H9 (cell line): ENCODE data around the gene ASCC3. TPM values are rescaled to one million over a fixed set of nuclear protein-coding genes. Genes with fewer than 3 reads are reported as not detected.

Source experiments
- DNase-seq: peaks from one replicate; pipeline ENCODE4 v3.0.0-alpha.2; 2017
- H2AFZ ChIP-seq: one replicate; pipeline ENCODE4 v1.6.1; 2013; ENCODE audit warnings: mild to moderate bottlenecking, low read length, control low read depth, moderate library complexity
- H2AK5ac ChIP-seq: 2 replicates; pipeline ENCODE4 v1.6.1; 2013; ENCODE audit warnings: low read length, control low read depth, mixed read lengths; ENCODE audit not compliant: insufficient read length
- H2BK120ac ChIP-seq: one replicate; pipeline ENCODE4 v1.6.1; 2013; ENCODE audit warnings: low read depth, mild to moderate bottlenecking, low read length, control low read depth, inconsistent platforms; ENCODE audit not compliant: poor library complexity, severe bottlenecking
- H2BK12ac ChIP-seq: 2 replicates; pipeline ENCODE4 v1.6.1; 2013; ENCODE audit warnings: low read length, control low read depth, mixed read lengths, low read depth; ENCODE audit not compliant: insufficient read length
- H2BK15ac ChIP-seq: 2 replicates; pipeline ENCODE4 v1.6.1; 2013; ENCODE audit warnings: low read depth, low read length, control low read depth
- H2BK20ac ChIP-seq: one replicate; pipeline ENCODE4 v1.6.1; 2013; ENCODE audit warnings: low read depth, mild to moderate bottlenecking, low read length, control low read depth, inconsistent platforms; ENCODE audit not compliant: poor library complexity, severe bottlenecking
- H2BK5ac ChIP-seq: 2 replicates; pipeline ENCODE4 v1.6.1; 2013; ENCODE audit warnings: low read length, control low read depth, mixed read lengths; ENCODE audit not compliant: insufficient read length
- H3K14ac ChIP-seq: 2 replicates; pipeline ENCODE4 v1.6.1; 2013; ENCODE audit warnings: low read length, control low read depth; ENCODE audit not compliant: insufficient read depth
- H3K18ac ChIP-seq: 2 replicates; pipeline ENCODE4 v1.6.1; 2013; ENCODE audit warnings: low read depth, mild to moderate bottlenecking, mixed read lengths, low read length, control low read depth; ENCODE audit not compliant: insufficient read length
- H3K23ac ChIP-seq: 2 replicates; pipeline ENCODE4 v1.6.1; 2013; ENCODE audit warnings: low read length, control low read depth, mixed read lengths, low read depth; ENCODE audit not compliant: insufficient read length
- H3K23me2 ChIP-seq: 2 replicates; pipeline ENCODE4 v1.6.1; 2013; ENCODE audit warnings: low read depth, mild to moderate bottlenecking, mixed read lengths, low read length, control low read depth; ENCODE audit not compliant: insufficient read length, poor library complexity, severe bottlenecking
- H3K27ac ChIP-seq: 2 replicates; pipeline ENCODE4 v1.5.1; 2013; ENCODE audit warnings: low read length, control low read depth, mixed read lengths, low read depth; ENCODE audit not compliant: insufficient read length
- H3K27me3 ChIP-seq: 2 replicates; pipeline ENCODE4 v1.6.1; 2013; ENCODE audit warnings: low read length, control low read depth, inconsistent platforms; ENCODE audit not compliant: insufficient read depth
- H3K4ac ChIP-seq: 2 replicates; pipeline ENCODE4 v1.6.1; 2013; ENCODE audit warnings: low read depth, mild to moderate bottlenecking, control low read depth, inconsistent platforms, low read length, moderate library complexity
- H3K4me1 ChIP-seq: 2 replicates; pipeline ENCODE4 v1.6.1; 2013; ENCODE audit warnings: low read length, control low read depth, inconsistent platforms; ENCODE audit not compliant: insufficient read depth
- H3K4me2 ChIP-seq: 2 replicates; pipeline ENCODE4 v1.6.1; 2013; ENCODE audit warnings: low read length, control low read depth, mixed read lengths; ENCODE audit not compliant: insufficient read length, insufficient read depth
- H3K56ac ChIP-seq: 2 replicates; pipeline ENCODE4 v1.6.1; 2013; ENCODE audit warnings: low read depth, mild to moderate bottlenecking, mixed read lengths, low read length, control low read depth; ENCODE audit not compliant: insufficient read length
- H3K79me1 ChIP-seq: 2 replicates; pipeline ENCODE4 v1.6.1; 2013; ENCODE audit warnings: low read depth, mild to moderate bottlenecking, moderate library complexity, low read length, control low read depth, inconsistent platforms; ENCODE audit not compliant: insufficient read depth, poor library complexity, severe bottlenecking
- H3K79me2 ChIP-seq: 2 replicates; pipeline ENCODE4 v1.6.1; 2013; ENCODE audit warnings: low read length, control low read depth, inconsistent platforms; ENCODE audit not compliant: insufficient read depth
- H3K9ac ChIP-seq: 2 replicates; pipeline ENCODE4 v1.6.1; 2013; ENCODE audit warnings: low read length, control low read depth, mixed read lengths; ENCODE audit not compliant: insufficient read length; ENCODE audit errors: extremely low read depth
- H3K9me3 ChIP-seq: one replicate; pipeline ENCODE4 v1.6.1; 2013; ENCODE audit warnings: low read depth, low read length, inconsistent platforms; ENCODE audit not compliant: control insufficient read depth
- H3T11ph ChIP-seq: one replicate; pipeline ENCODE4 v1.6.1; 2013; ENCODE audit warnings: mild to moderate bottlenecking, low read length, control low read depth, inconsistent platforms
- H4K20me1 ChIP-seq: one replicate; pipeline ENCODE4 v1.6.1; 2013; ENCODE audit not compliant: control insufficient read depth, insufficient read length, insufficient read depth
- H4K5ac ChIP-seq: 2 replicates; pipeline ENCODE4 v1.6.1; 2013; ENCODE audit warnings: low read depth, mild to moderate bottlenecking, mixed read lengths, low read length, control low read depth; ENCODE audit not compliant: insufficient read length
- H4K8ac ChIP-seq: replicated peaks from 2 replicates; pipeline ENCODE4 v1.6.1; 2013; ENCODE audit warnings: low read length, control low read depth, mixed read lengths, low read depth; ENCODE audit not compliant: insufficient read length
- H4K91ac ChIP-seq: 2 replicates; pipeline ENCODE4 v1.6.1; 2013; ENCODE audit warnings: low read depth, mild to moderate bottlenecking, moderate library complexity, mixed read lengths, low read length, control low read depth; ENCODE audit not compliant: insufficient read length
- H3K27ac Mint-ChIP-seq, 3 experiments: 2 replicates in 2 of 3; 3 replicates in 1 of 3; pipeline ENCODE4 v1.8.0; 2020 to 2021; ENCODE audit warnings: mixed read lengths in 3 of 3, mild to moderate bottlenecking in 1 of 3, moderate library complexity in 1 of 3
- H3K27me3 Mint-ChIP-seq: 2 replicates; pipeline ENCODE4 v1.8.0; 2021; ENCODE audit warnings: low read depth, mild to moderate bottlenecking, moderate library complexity, mixed read lengths
- H3K36me3 Mint-ChIP-seq, 3 experiments: 2 replicates in 2 of 3; 3 replicates in 1 of 3; pipeline ENCODE4 v1.8.0; 2020 to 2021; ENCODE audit warnings: low read depth in 3 of 3, mixed read lengths in 3 of 3; ENCODE audit not compliant: insufficient read depth in 1 of 3
- H3K4me1 Mint-ChIP-seq, 2 experiments: 2 replicates each; pipeline ENCODE4 v1.8.0; 2020; ENCODE audit warnings: mixed read lengths in 2 of 2
- H3K4me3 Mint-ChIP-seq, 2 experiments: 2 replicates in 1 of 2; 3 replicates in 1 of 2; pipeline ENCODE4 v1.8.0; 2020 to 2021; ENCODE audit warnings: mild to moderate bottlenecking in 2 of 2, mixed read lengths in 2 of 2, moderate library complexity in 1 of 2
- H3K9me3 Mint-ChIP-seq, 2 experiments: 2 replicates in 1 of 2; 3 replicates in 1 of 2; pipeline ENCODE4 v1.8.0; 2020; ENCODE audit warnings: mild to moderate bottlenecking in 2 of 2, mixed read lengths in 2 of 2, moderate library complexity in 1 of 2
- WGBS: extraction: QIAGEN DNeasy Blood & Tissue Kit; methylation state at CpG from one replicate; pipeline ENCODE4 v1.1.7; 2013; ENCODE audit warnings: missing lambda C conversion rate, low lambda C conversion rate, mixed read lengths; ENCODE audit not compliant: insufficient read length; ENCODE audit errors: extremely low coverage; 5-methylcytosine and 5-hydroxymethylcytosine counted together
- total RNA-seq: library from RNA; stranded (reverse); gene quantifications from 2 replicates; pipeline ENCODE4 v1.2.1, GENCODE V29; 2021
- TF ChIP-seq, protein P1 (sequence below): fragments of 200-600 bp; sonication (generic); conservative IDR thresholded peaks from 3 replicates; pipeline ENCODE4 v1.8.0; 2021; ENCODE audit warnings: antibody characterized with exemption, mild to moderate bottlenecking

The ASCC3 gene
- total RNA-seq, 1 experiment from 2014 or later: 63.8 TPM

DNA sequence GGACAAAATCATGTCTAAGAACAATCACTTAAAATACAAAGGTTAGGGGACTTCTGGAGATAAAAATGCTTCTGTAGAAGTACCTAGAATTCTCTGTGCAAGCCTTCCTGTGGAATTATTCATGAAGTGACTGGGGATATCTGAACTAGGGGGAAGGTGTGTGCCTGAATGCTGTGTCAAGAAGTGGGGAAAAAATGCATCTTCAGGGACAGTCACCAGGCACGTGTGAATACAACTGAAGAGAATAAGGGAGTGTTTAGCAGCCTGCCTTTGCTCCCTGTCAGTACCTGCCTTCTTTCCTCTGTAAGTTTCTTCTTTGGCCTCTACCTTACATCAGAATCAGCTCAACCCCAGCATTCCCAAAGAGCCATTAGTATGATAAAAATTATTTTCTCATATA lies 201.0 kb downstream of the ASCC3 start:
- no peak overlapping the region for H3K4ac ChIP-seq
- H2AFZ ChIP-seq: no peak overlapping the region
- no peak overlapping the region for H2BK12ac ChIP-seq
- no peak overlapping the region for H4K5ac ChIP-seq
- no peak overlapping the region for H2BK20ac ChIP-seq
- H4K8ac ChIP-seq: no peak overlapping the region
- H4K91ac ChIP-seq: no peak overlapping the region
- H3K18ac ChIP-seq: no peak overlapping the region
- H2AK5ac ChIP-seq: no peak overlapping the region
- H3K4me2 ChIP-seq: no peak overlapping the region
- Mint-ChIP-seq H3K4me1 (peaks cover 0 to 1% of the 10 kb centered on the region in 2 experiments; a peak in 1 of 4 replicates), H3K36me3 (no peaks in the 10 kb centered on the region), H3K4me3 (no peak overlapping the region), H3K27me3 (no peaks in the 10 kb centered on the region), H3K27ac (0 out of 7 replicates have a peak overlapping the region, but pooled peaks of 2 of the 3 experiments have one; percentile 3 to 62), H3K9me3 (no peaks in the 10 kb centered on the region)
- no peaks in the 10 kb centered on the region for H3K79me1 ChIP-seq
- no CpG with 5 or more reads among the region's 1 CpG for WGBS
- no peak overlapping the region for H3K56ac ChIP-seq
- no peaks in the 10 kb centered on the region for H3K23me2 ChIP-seq
- no peak overlapping the region for H2BK120ac ChIP-seq
- H2BK15ac ChIP-seq: no peak overlapping the region
- no peaks in the 10 kb centered on the region for H3K27me3 ChIP-seq
- H3K9ac ChIP-seq: no peak overlapping the region
- H3K9me3 ChIP-seq: no peaks in the 10 kb centered on the region
- TF ChIP-seq, protein P1, sequence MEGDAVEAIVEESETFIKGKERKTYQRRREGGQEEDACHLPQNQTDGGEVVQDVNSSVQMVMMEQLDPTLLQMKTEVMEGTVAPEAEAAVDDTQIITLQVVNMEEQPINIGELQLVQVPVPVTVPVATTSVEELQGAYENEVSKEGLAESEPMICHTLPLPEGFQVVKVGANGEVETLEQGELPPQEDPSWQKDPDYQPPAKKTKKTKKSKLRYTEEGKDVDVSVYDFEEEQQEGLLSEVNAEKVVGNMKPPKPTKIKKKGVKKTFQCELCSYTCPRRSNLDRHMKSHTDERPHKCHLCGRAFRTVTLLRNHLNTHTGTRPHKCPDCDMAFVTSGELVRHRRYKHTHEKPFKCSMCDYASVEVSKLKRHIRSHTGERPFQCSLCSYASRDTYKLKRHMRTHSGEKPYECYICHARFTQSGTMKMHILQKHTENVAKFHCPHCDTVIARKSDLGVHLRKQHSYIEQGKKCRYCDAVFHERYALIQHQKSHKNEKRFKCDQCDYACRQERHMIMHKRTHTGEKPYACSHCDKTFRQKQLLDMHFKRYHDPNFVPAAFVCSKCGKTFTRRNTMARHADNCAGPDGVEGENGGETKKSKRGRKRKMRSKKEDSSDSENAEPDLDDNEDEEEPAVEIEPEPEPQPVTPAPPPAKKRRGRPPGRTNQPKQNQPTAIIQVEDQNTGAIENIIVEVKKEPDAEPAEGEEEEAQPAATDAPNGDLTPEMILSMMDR: no peak
- no peaks in the 10 kb centered on the region for H3K4me1 ChIP-seq
- no peaks in the 10 kb centered on the region for H3K79me2 ChIP-seq
- no peak overlapping the region for H3K14ac ChIP-seq
- DNase-seq: no peak
- H3K27ac ChIP-seq: no peak overlapping the region
- no peak overlapping the region for H3K23ac ChIP-seq
- no peaks in the 10 kb centered on the region for H4K20me1 ChIP-seq
- H2BK5ac ChIP-seq: no peak overlapping the region
- no peak overlapping the region for H3T11ph ChIP-seq
